Measurements from ENCODE around the gene COL27A1.

Gene COL27A1

GRCh38 chr9:114163517-114163951 is 8.2 kb downstream of the COL27A1 start:
- TF ChIP-seq CTCF (IDR thresholded peaks at IDR 0.05; ENCODE audit: borderline replicate concordance, control extremely low read depth, extremely low read depth, insufficient read depth, missing control alignments), result no peak
- no peak for DNase-seq (ENCODE audit: low spot score)
- in situ Hi-C loops (cut with MboI; ENCODE audit: low sequenced_read_pairs, unreplicated experiment), result no loop called here

DNA sequence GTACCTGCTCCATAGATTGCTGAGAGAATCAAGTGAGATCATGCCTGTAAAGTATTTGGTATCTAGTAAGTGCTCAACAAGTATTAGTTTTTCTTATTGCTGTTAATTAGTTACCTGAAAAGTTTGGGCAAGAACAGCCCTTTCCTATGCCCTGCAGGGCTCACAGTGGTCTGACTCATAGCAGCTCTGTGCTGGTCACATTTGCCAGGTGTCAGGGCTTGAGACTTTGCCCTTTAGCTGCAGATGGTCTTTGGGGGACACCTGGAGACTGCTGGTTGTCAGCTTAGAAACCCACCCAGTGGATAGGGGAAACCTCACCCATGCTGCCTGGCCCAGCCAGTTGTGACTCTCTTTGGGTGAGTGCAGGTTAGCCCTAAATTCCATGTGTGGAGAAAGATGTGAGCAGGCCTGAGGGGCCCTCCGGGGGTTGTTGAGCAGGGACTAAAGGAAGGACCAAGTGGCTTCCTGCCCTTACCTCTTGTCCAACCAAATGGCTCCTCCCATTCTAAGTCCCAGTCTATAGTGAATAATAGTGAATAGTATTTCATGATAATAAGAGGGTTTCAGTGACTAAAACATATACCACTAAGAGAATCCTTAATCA is 9.0 kb downstream of the COL27A1 start:
- no peak for DNase-seq (ENCODE audit: low spot score)
- in situ Hi-C loops (cut with MboI; ENCODE audit: low sequenced_read_pairs, unreplicated experiment), result no loop called here
- no peak for TF ChIP-seq CTCF (IDR thresholded peaks at IDR 0.05; ENCODE audit: borderline replicate concordance, control extremely low read depth, extremely low read depth, insufficient read depth, missing control alignments)

GRCh38 chr9:114165407-114166102 is 10.2 kb downstream of the COL27A1 start:
- in situ Hi-C loops (cut with MboI; ENCODE audit: low sequenced_read_pairs, unreplicated experiment), result no loop called here
- no peak for TF ChIP-seq CTCF (IDR thresholded peaks at IDR 0.05; ENCODE audit: borderline replicate concordance, control extremely low read depth, extremely low read depth, insufficient read depth, missing control alignments)

GRCh38 chr9:114166103-114166470 is 10.8 kb downstream of the COL27A1 start:
- in situ Hi-C loops (cut with MboI; ENCODE audit: low sequenced_read_pairs, unreplicated experiment), result no loop called here
- no peak for DNase-seq (ENCODE audit: low spot score)
- TF ChIP-seq CTCF (IDR thresholded peaks at IDR 0.05; ENCODE audit: borderline replicate concordance, control extremely low read depth, extremely low read depth, insufficient read depth, missing control alignments), result no peak

More at GRCh38 chr9:114165407-114166102, 10.2 kb downstream of the COL27A1 start:
- DNase-seq (ENCODE audit: low spot score), result no peak

DNA sequence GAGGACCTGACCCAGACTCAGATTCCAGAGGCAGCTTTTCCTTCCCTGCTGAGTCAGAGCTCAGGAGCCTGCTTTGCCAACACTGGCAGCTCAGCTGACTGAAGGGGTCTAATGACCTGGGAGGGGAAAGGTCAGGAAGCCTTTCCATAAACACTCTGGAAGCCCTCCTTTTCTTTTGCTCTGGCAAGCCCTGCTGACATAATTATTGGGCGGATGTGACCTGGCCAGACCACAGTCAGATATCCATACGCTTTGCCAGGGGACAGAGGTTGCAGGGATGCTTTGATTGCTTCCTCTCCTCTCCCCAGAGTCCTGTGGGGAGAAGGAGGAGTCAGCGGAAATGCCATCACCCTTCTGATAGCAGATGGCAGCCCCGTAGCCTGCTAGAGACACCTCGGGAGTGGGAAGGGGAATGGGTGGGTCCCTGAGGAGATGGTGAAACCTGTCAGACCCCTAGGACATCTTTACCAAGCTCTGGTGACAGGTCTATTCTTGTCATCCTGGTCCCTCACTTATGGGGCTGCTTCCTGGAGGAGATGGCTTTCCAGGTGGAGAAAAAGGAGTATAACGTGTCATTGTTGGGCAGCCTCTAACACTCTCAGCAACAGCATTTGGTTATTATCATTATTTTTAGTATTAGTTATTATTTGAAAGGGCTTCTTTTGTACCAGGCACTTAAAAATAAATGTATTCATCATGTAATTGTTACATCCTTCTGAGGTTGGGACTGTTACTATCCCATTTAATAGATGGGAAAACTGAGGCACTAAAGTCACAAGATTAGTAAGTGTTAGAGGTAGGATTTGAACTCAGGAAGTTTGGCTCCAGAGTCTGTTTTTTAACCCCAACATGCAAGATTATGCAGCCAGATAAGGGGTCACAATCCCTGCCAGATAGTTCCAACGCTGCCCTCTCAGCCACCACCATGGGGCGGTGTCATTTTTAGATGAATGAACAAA is 11.6 kb downstream of the COL27A1 start:
- TF ChIP-seq CTCF (IDR thresholded peaks at IDR 0.05; ENCODE audit: borderline replicate concordance, control extremely low read depth, extremely low read depth, insufficient read depth, missing control alignments), result no peak
- no peak for DNase-seq (ENCODE audit: low spot score)
- in situ Hi-C loops (cut with MboI; ENCODE audit: low sequenced_read_pairs, unreplicated experiment), result no loop called here

DNA sequence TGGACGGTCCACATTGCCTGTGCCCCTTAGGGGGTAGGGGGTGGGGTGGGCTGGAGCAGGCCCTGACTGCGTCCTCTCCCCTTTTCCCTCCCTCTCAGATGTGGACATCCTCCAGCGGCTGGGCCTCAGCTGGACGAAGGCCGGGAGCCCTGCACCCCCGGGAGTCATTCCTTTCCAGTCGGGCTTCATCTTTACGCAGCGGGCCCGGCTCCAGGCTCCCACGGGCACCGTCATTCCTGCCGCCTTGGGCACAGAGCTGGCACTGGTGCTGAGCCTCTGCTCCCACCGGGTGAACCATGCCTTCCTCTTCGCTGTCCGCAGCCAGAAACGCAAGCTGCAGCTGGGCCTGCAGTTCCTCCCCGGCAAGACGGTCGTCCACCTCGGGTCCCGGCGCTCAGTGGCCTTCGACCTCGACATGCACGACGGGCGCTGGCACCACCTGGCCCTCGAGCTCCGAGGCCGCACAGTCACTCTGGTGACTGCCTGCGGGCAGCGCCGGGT is 12.3 kb downstream of the COL27A1 start:
- no peak for DNase-seq (ENCODE audit: low spot score)
- no peak for TF ChIP-seq CTCF (IDR thresholded peaks at IDR 0.05; ENCODE audit: borderline replicate concordance, control extremely low read depth, extremely low read depth, insufficient read depth, missing control alignments)
- in situ Hi-C loops (cut with MboI; ENCODE audit: low sequenced_read_pairs, unreplicated experiment), result no loop called here
